Measurements from ENCODE around the gene LSAMP.
"Not testable (repeated sequence)": the region's sequence is repeated elsewhere in the genome, so short reads cannot be mapped to it uniquely, and the experiment has no call there.

Gene LSAMP

DNA sequence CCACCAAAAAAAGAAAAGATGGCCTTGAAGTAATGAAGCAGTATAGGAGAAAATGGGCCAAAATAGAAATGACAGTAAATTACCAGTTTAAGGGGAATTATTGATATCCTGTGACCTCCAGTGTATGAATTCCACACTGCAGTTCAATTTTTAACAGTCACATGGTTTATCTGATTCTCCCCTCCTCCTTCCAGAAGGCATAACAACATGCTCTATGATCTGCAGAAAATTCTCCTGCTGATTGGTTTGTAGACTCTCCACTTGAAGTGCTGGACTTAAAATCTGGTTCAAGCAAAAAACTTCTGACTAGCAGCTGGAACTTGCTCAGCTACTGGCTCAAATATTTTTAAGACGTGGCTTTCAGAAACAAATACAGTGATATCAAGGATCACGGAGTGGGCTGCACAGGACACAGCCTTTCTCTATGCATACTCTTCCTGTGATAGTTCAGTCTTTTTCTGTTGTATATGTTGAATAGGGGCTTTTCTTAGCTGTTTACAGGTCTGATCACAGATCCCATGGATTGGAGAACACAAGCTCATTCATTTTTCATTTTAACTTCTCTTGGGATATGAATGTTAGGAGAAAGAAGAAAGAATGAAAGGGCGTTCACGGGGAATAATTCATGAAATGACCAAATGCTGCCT, 211.5 kb downstream of the LSAMP start:
- DNase-seq = no peak

DNA sequence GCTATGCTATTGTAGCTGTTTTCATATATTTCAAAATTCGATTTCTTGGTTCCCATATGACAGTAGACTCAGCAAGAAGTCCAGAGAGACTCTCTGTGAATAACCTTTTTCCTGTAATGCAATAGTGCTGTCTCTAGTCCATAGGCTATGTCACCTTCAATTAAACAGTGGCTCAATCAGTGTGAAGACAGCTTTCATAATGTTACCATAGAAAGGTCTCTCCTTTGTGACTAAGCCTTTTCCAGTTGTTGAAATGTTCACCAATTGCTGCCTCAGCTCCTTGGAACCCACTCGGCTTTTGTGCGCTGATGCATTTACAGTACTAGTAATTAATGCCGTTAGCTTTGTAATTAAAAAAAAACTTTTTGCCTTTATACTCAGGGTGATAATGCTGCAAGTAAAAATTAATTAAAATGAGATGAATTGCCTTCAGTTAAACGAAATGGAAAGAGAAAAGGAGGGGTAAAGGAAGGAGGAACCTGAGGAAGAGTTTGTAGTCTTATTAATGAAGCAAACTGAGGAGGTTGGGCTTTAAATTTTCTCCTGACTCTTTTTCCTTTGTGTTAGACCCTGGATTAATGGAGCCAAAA, 214.8 kb downstream of the LSAMP start:
- no peak for DNase-seq

DNA sequence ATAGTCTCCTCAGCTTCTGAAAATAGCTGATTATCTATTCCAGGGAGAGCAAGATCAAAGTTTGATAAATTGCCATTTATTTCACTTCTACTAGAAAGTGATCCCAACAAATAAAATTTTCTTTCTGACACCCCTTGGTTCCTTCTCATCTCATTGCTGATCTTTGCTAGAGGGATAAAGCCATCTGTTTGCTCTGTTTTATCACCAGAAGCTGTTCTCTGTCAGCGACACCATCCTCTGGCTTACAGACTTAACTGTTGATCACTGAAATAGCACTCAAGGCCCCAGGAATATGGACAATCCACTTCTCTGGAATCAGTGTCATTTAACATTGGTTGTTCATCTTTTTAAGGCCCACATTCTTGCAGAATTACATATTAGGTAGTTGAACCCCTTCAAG, 219.0 kb downstream of the LSAMP start:
- DNase-seq = no peak

DNA sequence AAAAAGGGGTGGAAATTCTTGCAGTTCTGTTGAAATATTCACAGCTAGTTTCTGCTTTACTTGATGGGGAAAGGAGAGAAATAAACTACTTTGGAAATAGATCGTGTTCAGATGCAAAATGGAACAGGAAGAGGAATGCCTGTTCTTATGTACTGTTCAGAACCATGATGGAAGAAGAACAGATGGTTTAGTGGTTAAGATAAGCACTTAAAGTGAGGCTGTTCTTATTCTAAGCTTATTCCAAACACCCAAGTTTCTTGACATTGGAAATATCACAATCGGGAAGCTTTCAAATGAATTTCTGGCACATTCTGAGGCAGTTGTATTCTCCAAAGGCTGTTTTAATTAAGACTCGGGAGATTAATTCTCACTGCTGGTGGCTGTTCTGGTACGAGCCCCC, 228.5 kb downstream of the LSAMP start:
- DNase-seq = no peak

DNA sequence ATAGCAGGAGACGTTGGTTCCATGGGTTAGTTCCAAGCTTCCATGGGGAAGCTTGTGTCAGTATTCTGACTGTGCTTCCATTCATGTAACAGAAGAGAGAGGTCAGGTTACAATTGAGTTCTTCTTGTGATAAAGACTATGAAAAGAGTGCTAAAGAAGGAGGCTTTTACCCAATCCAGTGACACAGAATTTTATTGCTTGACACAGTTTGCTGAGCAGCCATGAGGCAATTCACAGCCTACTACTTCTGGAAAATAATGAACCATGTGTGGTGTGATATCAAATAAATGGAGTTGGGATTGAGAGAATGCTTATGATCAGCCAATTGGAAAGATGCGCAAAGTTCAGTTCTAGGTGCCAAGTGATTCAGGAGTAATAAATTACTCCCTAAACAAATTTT, 233.4 kb downstream of the LSAMP start:
- DNase-seq = no peak

DNA sequence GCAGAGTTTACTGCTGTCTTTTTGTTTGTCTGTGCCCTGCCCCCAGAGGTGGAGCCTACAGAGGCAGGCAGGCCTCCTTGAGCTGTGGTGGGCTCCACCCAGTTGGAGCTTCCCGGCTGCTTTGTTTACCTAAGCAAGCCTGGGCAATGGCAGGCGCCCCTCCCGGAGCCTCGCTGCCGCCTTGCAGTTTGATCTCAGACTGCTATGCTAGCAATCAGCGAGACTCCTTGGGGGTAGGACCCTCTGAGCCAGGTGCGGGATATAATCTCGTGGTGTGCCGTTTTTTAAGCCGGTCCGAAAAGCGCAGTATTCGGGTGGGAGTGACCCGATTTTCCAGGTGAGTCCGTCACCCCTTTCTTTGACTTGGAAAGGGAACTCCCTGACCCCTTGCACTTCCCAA, 236.5 kb downstream of the LSAMP start:
- not testable (repeated sequence) for DNase-seq

DNA sequence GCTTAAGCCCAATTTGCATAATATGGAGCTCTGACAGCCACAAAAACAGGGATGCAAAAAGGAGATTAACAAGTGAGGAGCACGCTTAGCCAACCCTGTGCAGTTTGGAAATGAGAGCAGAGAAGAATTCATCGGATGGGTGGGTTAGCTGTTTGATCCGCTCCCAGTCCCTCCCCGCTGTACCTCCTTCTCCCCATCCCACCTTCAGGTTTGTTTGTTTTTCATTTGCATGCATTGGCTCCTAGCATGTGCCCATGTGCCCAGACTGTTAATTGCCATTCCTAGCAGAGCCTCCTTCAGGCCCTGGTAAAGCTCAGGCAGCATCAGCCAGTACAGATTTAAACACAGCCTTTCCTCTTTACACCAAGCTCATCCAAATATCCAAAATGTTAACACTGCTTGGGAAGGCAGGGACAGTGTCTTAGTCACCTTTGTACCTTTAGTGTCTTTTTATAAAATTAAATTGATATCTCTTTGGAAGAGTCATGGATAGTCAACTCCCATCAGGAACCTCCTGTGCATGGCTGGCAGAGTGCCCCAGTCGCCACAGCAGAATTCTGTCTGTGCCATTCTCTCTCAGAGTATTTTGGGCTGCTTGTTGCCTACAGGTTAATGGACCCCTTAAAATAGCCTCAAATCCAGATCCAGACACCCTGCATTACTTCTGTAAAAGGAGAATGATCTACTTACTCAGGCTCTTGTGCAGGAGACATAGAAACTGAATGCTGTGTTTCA, 244.2 kb downstream of the LSAMP start:
- DNase-seq = no peak

DNA sequence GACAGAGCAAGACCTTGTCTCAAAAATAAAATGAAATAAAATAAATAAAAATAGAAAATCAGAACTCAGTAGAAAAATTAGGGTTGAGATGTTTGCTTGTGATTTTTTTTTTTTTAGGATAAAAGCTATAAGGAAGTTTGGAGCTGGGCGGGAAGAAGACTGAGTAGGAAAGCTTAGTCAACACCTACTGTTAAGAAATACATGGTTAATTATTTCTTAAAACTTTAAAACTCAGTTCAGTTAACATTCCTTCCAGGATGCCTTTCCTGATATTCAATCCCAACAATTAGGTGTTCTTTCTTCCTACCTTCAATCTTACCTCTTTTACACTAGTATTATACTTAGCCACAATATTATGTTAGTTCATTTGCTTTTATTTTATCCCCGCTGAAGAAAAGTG, 246.2 kb downstream of the LSAMP start:
- DNase-seq = no peak

DNA sequence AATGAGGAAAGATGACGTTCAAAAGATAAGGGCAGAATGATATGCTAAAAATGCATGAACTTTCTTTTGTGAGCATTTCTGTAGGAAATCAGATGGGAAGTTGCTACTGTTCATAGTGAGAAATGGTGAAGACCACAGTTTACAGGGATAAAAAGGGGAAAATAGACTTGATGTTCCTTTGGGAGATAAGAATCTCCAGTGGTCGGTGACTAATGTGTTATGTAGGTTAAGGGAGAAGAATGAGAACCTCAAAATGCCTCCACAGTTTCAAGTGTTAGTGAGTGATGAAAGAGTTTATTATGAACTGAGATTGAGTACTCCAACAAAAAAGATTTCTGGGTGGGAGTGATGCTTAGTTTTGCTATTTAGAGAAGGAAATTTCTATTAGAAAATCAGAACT, 247.2 kb downstream of the LSAMP start:
- no peak for DNase-seq

DNA sequence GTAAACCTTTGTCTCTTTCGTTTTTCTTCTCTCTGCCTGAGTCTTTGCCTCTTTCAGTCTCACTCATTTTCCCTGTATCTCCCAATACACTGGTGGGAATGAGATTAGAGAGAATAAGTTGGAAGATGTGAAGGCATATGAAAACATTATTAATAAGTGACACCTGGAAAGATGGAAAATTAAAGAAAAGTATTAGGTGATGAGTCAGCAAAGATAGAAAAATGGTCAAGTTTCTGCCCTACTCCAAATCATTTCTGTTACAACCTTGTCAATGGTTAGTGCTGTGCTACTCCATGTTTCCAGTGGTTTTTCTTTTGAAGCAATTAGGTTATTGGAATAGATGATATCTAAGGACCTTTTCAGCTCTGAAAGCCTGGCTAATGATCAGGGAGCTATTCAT, 252.8 kb downstream of the LSAMP start:
- DNase-seq = no peak

DNA sequence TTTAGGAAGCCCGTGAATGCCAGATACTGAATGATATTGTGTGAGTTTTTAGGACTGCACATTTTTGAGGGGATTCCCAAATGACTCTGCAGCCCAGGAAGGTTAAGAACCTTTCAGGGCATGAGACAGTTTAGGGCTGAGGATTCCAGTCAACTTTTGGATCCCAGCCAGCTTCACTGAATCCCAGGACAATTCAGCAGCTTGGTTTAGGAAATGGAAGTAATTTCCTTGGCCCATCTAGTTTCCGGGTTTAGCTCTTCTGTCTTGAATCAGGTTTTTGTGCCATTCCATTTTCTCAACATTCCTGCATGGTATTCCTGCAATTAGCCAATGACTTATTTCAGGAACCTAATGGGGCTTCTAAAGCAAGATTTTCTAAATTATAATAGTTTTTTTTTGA, 253.9 kb downstream of the LSAMP start:
- no peak for DNase-seq

DNA sequence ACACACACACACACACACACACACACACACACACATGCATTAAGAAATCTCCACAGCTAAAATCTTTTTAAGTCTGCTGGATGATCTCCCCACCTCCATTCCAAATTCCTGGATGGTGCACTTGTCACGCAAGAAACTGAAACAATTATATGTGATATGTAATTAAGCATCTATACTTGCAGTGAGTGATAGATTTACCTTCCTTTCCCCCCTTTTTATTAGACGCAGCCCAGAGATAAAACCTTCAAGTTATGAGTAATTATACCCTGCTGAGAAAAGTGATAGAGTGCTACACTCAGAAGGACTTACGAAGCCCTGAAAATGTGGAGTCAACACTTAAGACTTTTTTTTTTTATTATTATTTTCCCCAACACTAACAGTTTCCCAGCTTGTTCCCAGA, 255.2 kb downstream of the LSAMP start:
- DNase-seq = no peak

DNA sequence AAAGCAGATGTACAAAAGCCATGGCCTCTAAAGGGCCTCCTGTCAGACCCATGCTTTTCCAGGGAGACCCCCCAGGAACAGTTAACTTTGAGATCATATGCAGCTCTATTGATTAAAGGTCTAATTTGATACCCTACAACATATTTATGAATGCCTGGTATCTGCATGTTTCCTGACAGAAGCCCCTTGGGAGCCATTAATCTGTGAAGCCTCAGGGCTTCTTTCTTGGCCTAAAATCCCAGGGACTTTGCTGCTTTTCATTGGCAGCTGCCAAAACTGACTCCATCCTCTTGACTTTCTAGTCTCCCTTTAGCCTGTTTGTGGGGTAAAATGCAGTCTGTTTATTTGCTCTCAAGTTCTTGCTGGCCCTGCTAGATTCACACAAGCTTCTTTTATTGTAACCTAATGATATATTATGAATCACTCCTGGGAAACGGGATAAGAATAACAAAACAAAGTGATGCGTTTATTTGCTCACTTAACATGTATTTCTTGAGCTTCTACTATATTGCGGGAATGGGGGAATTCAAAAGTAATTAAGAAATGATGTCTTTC, 257.0 kb downstream of the LSAMP start:
- no peak for DNase-seq

DNA sequence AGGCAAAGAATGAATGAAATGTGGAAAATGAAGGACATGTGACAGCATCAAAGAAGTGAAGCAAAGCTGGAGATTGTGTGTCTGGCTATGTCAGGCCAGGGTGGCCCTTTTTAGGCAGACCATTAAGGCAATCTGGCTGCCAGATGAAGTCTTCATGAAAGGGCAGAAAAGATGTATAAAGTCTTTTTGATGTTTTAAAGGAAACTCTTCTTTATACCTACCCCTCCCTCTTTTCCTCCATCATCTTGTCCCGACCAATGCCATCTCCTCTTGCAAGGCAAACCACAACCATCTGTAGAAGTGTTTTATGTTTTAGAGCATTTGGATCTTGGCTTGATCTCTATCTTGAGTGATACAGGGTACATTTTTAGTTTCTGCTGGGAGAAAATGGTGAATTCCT, 259.2 kb downstream of the LSAMP start:
- DNase-seq = no peak

DNA sequence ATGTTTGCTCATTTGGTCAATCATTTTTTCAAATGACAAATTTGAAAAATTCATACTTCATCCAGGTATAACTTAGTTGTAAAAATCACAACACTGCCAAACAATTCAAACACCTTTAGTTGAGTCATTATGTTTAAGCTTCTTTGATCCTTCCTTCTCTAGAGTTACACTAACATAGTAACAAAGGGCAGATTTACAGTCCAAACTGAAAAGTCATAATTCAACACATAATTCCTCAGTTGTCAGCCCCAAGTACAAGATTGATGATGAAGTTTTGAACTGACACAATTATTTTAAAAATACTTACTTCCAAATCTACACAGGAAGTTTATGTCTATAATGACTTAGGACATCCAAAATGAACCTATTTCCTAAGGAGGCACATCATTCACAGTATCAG, 264.1 kb downstream of the LSAMP start:
- DNase-seq = no peak

DNA sequence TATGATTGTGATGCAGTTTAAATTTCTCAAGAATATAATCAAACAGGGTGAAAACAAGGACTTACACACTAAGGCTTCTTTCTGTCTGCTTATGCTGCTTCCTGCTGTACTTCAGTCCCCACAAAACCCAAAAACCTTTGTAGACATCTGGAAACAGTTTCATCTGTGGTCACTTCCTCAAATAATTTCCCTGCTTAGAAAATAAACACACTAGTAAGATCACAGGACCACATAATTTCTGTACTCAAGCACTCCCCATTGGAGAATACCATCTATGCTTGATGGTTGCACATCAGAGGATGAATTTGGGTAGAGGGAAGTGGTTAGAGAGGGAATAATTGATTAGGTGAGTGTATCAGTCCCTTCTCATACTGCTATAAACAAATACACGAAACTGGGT, 266.2 kb downstream of the LSAMP start:
- no peak for DNase-seq

DNA sequence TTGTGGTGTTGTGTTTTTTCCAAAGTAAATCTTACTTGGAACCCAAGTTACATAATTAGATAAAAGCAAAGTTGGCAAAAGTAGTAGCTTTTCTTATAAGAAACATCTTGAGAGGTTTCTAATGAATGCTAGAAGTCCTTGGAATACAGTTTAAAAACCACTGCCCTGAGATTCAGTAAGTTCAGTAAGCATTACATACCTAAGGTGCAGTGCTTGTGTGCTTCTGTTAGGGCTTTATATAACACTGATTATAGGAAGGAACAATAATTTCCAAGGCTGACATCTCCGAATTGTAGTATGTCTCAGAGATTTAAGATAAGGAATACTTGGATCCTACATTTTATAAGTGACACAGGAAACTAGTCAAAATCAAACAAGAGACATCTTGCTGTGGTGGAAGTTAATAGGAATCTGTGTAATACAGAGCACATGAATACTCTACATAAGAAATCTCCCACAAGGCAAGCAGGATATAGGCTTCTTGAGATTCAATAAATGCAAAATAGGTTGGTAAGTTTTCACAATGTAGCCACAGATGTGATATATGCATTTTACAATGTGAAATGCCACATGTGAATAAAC, 268.2 kb downstream of the LSAMP start:
- no peak for DNase-seq

DNA sequence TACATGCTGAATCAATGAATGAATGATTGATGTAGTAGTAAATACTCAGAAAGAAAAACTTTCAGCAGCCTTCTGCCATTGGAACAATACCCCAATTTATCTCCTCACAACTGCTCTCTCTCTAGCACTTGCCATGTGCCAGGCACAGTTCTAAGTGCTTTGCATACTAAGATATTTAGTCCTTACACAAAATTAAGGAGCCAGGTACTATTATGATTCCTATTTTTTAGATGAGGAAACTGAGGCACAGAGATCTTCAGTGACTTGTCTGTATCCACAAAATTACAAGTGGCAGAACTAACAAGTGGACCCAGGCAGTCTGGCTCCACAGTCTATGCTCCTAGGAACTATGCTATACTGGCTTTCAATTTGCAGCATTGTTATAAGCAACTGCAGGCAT, 279.2 kb downstream of the LSAMP start:
- DNase-seq = no peak

DNA sequence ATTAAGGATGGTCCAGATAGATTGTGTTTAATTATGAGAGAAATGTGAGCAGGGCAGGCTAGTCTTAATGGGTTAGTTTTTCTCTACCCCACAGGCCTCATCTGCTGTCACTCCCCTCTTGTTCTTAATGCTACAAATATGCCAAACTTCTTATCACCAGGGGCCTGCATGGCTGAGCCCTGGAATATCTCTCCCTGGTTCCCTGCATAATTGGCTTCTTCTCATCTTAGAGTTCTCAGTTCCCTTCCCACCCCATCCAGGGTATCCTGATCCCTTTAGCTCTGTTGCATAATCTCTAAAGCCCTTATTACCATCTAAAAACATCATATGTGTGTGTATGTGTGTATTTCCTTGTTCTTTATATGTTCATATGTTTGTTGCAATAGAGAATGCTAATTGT, 279.6 kb downstream of the LSAMP start:
- no peak for DNase-seq

DNA sequence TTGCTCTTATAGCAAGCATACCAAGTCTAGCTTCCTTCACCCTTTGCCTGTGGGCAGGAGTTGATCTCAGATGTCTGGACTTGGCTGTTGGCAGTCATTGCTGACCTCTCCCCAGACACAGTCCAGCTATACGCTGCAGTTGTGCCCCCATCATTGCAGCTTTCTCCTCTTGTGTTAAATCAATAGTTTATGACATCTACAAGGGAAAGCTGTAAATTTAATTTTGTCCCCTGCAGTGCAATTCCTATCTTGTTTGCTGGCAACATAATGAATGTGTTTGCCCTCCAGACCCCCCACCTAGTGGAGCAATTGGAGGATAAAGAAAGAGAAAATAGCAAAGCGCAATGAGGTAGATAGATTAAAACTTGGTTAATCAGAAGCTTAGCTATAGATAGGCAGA, 280.2 kb downstream of the LSAMP start:
- no peak for DNase-seq

DNA sequence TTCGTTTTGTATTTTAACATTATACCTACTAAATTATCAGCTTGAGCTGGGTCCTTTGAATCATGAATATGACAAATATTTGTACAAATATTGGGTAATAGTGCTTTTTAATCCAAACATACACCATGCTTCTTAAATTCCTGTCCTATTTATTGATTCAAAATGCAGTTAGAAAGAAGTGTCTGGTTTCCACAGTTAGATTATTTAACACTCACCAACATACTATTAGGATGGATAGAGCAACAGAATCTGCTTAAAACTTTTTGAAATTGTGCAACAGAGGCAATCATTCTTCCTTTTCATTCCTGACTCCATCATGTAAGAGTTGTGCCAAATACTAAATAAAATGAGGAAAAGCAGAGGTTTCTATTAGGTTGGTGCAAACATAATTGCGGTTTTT, 281.2 kb downstream of the LSAMP start:
- no peak for DNase-seq

DNA sequence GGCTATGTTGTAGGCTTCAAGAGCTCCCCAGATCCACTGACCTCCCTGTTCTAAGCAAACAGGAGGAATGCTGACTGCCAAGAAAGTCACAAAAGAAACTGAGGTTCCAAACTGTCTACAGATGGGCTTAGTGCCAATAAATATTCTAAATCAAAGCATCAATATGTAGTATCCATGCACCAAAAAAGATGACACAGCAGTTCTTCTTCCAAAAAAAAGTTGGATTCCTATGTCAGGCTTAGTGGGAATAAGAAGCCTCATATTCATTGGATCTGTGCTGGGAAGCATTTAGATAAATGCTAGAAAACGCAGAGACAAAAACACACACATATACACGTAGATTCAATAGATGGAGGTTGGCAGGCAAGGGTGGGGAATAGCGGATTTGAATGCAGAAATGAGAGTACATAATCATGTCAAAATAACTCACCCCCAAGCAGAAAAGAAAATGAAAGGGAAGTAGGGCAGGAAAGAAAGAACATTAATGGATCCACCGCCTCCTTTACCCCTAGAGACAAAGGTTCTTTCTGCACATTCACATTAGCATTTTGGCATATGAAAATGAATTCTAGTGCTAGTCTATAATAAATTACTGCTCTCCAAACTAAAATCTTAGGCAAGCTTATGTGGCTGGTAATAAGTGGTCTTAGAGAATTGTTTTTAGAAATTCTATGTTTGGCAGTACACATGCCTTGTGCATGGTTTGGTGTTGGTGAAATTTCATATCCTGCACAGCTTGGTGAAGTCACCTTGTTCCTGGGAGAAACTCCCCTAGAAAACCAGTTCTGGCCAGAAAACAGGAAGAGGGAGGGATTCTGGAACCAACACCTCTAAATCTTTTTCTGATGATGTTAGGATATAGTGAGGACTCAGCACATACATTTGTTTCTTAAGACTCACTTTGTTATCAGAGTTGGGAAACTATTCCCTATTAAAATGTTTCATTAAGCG, 283.4 kb downstream of the LSAMP start:
- no peak for DNase-seq

DNA sequence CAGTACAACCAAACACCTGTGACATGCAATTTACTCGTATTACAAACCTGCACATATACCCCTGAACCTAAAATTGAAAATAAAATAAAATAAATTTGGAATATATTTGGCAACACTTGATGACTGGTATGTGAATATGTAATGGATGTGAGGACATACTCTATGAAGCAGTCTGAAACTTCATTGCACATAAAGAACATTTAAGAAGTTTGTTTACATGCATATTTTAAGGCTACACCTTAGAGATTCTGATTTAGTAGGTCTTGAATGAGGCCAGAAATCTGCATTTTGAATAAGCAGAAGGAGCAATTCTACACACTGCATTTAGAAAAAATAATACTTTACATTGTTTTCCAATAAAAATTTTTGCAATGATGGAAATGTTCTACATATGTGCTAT, 284.7 kb downstream of the LSAMP start:
- no peak for DNase-seq
